Uterus (tissue), 4 donors: ENCODE results near the gene EIF3A. TPM values are rescaled to one million over a fixed set of nuclear protein-coding genes. Genes with fewer than 3 reads are reported as not detected.

Source experiments
- DNase-seq, 2 donors: peaks; one replicate each; pipeline ENCODE4 v3.0.0-alpha.2; 2019 to 2020
- H3K27ac ChIP-seq, 2 donors: fragments of 200-600 bp; sonication (generic); 1 replicate in 1 of 2; 2 replicates in 1 of 2; pipeline ENCODE4 v1.5.1; 2016 to 2018
- H3K27me3 ChIP-seq, 2 donors: fragments of 200-600 bp; sonication (generic); one replicate each; pipeline ENCODE4 v1.5.1; 2018 to 2019; ENCODE audit warnings: control low read depth in 1 of 2
- H3K36me3 ChIP-seq, 2 donors: fragments of 200-600 bp; sonication (generic); one replicate each; pipeline ENCODE4 v1.5.1; 2019; ENCODE audit warnings: control low read depth in 1 of 2
- H3K4me1 ChIP-seq, 2 donors: fragments of 200-600 bp; sonication (generic); one replicate each; pipeline ENCODE4 v1.5.1; 2018 to 2019; ENCODE audit warnings: control low read depth in 1 of 2
- H3K4me3 ChIP-seq, 2 donors: fragments of 200-600 bp; sonication (generic); 1 replicate in 1 of 2; 2 replicates in 1 of 2; pipeline ENCODE4 v1.5.1; 2018 to 2019; ENCODE audit warnings: mild to moderate bottlenecking in 1 of 2
- H3K9me3 ChIP-seq, 2 donors: fragments of 200-600 bp; sonication (generic); one replicate each; pipeline ENCODE4 v1.5.1; 2019; ENCODE audit warnings: control low read depth in 1 of 2
- POLR2A ChIP-seq, 2 donors: fragments of 450-650 bp; IDR thresholded peaks; one replicate each; pipeline ENCODE4 v1.6.1; 2016; ENCODE audit warnings: antibody characterized with exemption in 2 of 2, mild to moderate bottlenecking in 1 of 2, moderate library complexity in 1 of 2
- intact Hi-C: fragments of 100-400 bp; cut with DNase I; formaldehyde crosslinking; loops from one replicate; pipeline ENCODE4 v1.15.1; 2023; ENCODE audit warnings: low total_unique reads
- total RNA-seq, 4 donors: library from RNA; depleted of rRNA in 3 of 4; stranded (reverse); fragments of >200 nt in 3 of 4; gene quantifications; one replicate each; pipeline versions ENCODE4 v1.1.0 to v1.2.4, GENCODE V29; 2014 to 2023
- TF ChIP-seq, protein P1 (sequence below), 4 experiments: fragments of 200-600 bp in 2 of 4; fragments of 450-650 bp in 2 of 4; sonication (generic) in 2 of 4; IDR thresholded peaks; one replicate each; pipeline ENCODE4 v1.5.1; 2016 to 2019; ENCODE audit warnings: antibody characterized with exemption in 4 of 4, mild to moderate bottlenecking in 2 of 4, moderate library complexity in 1 of 4
- donor health status: DM: yes; HTN: yes; CAD: no.

Gene EIF3A
- total RNA-seq, 4 donors from 2014 or later: 54.3 to 144 (median 89.2) TPM

DNA sequence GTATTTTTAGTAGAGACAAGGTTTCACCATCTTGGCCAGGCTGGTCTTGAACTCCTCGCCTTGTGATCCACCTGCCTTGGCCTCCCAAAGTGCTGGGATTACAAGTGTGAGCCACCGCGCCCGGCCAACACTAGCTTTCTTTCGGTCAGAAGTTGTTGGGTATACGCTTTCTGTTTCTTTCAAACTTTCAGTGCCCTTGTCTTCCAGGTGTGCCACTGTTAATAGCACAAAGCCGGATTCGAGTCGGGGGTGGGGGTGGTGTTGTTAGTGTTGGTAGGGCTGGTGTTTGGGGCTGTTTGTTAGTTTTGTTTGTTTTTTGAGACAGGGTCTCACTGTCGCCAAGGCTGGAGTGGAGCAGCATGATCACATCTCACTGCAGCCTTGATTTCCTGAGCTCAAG is 84.9 kb downstream of the EIF3A start:
- Histone ChIP-seq H3K4me1 (no peaks in the 10 kb centered on the region), H3K27ac (no peak overlapping the region), H3K9me3 (no peaks in the 10 kb centered on the region), H3K4me3 (no peak overlapping the region), H3K36me3 (no peaks in the 10 kb centered on the region), H3K27me3 (no peaks in the 10 kb centered on the region)
- intact Hi-C loops: no loop called here
- TF ChIP-seq POLR2A (IDR thresholded peaks at IDR 0.05): no peak
- TF ChIP-seq, protein P1, sequence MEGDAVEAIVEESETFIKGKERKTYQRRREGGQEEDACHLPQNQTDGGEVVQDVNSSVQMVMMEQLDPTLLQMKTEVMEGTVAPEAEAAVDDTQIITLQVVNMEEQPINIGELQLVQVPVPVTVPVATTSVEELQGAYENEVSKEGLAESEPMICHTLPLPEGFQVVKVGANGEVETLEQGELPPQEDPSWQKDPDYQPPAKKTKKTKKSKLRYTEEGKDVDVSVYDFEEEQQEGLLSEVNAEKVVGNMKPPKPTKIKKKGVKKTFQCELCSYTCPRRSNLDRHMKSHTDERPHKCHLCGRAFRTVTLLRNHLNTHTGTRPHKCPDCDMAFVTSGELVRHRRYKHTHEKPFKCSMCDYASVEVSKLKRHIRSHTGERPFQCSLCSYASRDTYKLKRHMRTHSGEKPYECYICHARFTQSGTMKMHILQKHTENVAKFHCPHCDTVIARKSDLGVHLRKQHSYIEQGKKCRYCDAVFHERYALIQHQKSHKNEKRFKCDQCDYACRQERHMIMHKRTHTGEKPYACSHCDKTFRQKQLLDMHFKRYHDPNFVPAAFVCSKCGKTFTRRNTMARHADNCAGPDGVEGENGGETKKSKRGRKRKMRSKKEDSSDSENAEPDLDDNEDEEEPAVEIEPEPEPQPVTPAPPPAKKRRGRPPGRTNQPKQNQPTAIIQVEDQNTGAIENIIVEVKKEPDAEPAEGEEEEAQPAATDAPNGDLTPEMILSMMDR (IDR thresholded peaks at IDR 0.05): no peak
- no peak for DNase-seq

DNA sequence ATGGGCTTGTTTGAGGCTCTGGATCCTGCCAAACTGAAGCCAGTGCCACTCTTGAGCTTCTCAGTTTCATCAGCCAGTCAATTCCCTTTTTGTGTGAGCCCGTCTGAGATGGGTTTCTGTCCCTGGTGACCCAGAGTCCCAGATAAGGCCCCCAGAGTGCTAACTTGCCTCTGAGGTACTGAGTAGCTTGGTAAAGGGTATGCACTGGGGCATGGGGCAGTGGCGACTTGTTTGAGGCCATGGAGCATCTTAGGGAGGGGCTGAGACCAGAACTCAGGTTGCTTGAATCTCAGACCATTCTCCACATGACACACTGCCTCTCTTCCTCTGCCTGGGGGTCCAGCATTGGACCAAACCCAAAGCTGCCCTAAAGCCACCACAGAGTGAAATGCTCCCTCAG is 86.3 kb downstream of the EIF3A start:
- H3K36me3 ChIP-seq: no peaks in the 10 kb centered on the region
- H3K9me3 ChIP-seq: no peaks in the 10 kb centered on the region
- no peaks in the 10 kb centered on the region for H3K4me1 ChIP-seq
- no peak for DNase-seq
- H3K27ac ChIP-seq: no peak overlapping the region
- no peaks in the 10 kb centered on the region for H3K27me3 ChIP-seq
- H3K4me3 ChIP-seq: no peak overlapping the region
- TF ChIP-seq POLR2A (IDR thresholded peaks at IDR 0.05): no peak
- TF ChIP-seq, protein P1 (IDR thresholded peaks at IDR 0.05): no peak
- intact Hi-C loops: no loop called here

DNA sequence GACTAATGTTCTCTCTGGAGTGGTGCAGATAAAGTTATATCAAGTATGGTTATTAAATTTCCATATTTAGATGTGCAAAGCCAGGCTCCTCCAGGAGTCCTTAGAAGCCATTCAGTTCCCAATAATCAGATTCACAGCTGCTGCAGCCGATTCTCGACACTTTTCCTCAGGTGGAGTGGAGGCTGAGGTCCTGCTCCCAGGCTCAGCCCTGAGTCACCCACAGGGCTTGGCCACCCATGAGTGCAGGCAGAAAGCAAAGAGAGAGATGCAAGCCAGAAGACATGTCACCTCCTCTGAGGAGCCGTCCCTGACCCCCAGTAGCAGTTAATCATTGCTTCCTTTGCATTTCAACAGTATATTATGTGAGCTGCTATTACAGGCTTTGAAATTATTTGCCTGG is 87.4 kb downstream of the EIF3A start:
- Histone ChIP-seq H3K9me3 (no peaks in the 10 kb centered on the region), H3K4me1 (no peaks in the 10 kb centered on the region), H3K36me3 (no peaks in the 10 kb centered on the region), H3K4me3 (no peak overlapping the region), H3K27ac (no peak overlapping the region), H3K27me3 (no peaks in the 10 kb centered on the region)
- intact Hi-C loops: no loop called here
- TF ChIP-seq POLR2A (IDR thresholded peaks at IDR 0.05): no peak
- TF ChIP-seq, protein P1 (IDR thresholded peaks at IDR 0.05): no peak
- DNase-seq: no peak

DNA sequence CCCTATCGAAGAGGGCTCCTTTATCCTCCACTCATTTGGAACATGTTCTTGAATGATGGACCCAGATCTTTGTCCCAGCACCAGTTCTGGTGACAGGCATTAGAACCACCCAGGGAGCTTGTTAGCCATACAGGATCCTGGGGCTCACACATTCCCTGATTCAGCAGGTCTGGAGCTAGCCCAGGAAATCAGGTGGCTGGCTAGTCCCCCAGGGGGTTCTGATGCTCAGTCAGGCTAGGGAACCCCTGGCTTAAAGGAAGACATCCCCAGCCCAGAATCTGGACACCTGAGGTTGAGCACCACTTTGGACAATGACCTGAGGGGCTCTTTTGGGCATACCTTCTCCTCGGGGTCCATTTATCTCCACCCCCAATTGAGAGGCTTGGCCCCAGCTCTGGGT is 88.1 kb downstream of the EIF3A start:
- no peaks in the 10 kb centered on the region for H3K4me1 ChIP-seq
- TF ChIP-seq, protein P1 (IDR thresholded peaks at IDR 0.05): no peak
- no peak for TF ChIP-seq POLR2A (IDR thresholded peaks at IDR 0.05)
- no peak overlapping the region for H3K27ac ChIP-seq
- no peaks in the 10 kb centered on the region for H3K9me3 ChIP-seq
- no peaks in the 10 kb centered on the region for H3K27me3 ChIP-seq
- no peak overlapping the region for H3K4me3 ChIP-seq
- no peak for DNase-seq
- H3K36me3 ChIP-seq: no peaks in the 10 kb centered on the region
- intact Hi-C loops: no loop called here

DNA sequence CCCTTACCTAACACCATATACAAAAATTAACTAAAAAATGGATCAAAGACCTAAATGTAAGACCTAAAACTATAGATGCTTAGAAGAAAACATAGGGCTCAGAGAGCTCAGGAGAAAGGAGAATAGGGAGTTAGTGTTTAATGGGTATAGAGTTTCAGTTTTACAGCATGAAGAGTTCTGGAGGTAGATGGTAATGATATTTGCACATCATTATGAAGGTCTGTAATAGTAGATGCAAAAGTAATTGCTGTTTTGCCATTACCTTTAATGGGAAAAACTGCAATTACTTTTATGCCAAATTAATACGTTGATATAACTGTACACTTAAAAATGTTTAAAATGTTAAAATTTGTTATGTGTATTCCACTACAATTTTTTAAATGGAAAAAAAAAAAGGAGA is 90.3 kb downstream of the EIF3A start:
- Histone ChIP-seq H3K36me3 (no peaks in the 10 kb centered on the region), H3K9me3 (peaks cover 0 to 6% of the 10 kb centered on the region in 2 donors), H3K27me3 (no peaks in the 10 kb centered on the region), H3K4me1 (no peaks in the 10 kb centered on the region), H3K27ac (no peak overlapping the region), H3K4me3 (no peak overlapping the region)
- intact Hi-C loops: no loop called here
- TF ChIP-seq POLR2A (IDR thresholded peaks at IDR 0.05): no peak
- TF ChIP-seq, protein P1 (IDR thresholded peaks at IDR 0.05): no peak
- DNase-seq: no peak
